OCI-LY7 (cell line): ENCODE measurements around the gene RNF166. TPM values are rescaled to one million over a fixed set of nuclear protein-coding genes. Genes with fewer than 3 reads are reported as not detected.

ENCODE experiments used
- BruUV-seq: library from RNA; stranded (reverse); fragments of 400-500 nt; replicated peaks from 2 replicates; lab custom pipeline; 2021; lab: Mats Ljungman, UMichigan
- CTCF ChIA-PET: fragments of 300-600 bp; sonication (Branson Sonifier 250); formaldehyde crosslinking; loops from one replicate; lab custom pipeline; 2022; ENCODE audit warnings: antibody characterized with exemption; ENCODE audit not compliant: unreplicated experiment; lab: Charles Lee
- POLR2A ChIA-PET: fragments of 300-600 bp; sonication (Branson Sonifier 250); formaldehyde crosslinking; loops from one replicate; lab custom pipeline; 2022; ENCODE audit warnings: antibody characterized with exemption; lab: Charles Lee
- DNase-seq: peaks from one replicate; pipeline ENCODE4 v3.0.0-alpha.2; 2015; ENCODE audit warnings: low spot score
- H2AFZ ChIP-seq: fragments of 200-600 bp; sonication (generic), shearing (Covaris generic); 2 replicates; pipeline ENCODE4 v1.6.1; 2014; ENCODE audit warnings: mild to moderate bottlenecking, antibody characterized with exemption, low read length, moderate library complexity
- H3K27ac ChIP-seq: fragments of 200-600 bp; sonication (generic); 2 replicates; pipeline ENCODE4 v1.5.1; 2014; ENCODE audit warnings: mixed run types, low read depth, mild to moderate bottlenecking, moderate library complexity, low read length, inconsistent platforms; ENCODE audit not compliant: poor library complexity, severe bottlenecking
- H3K36me3 ChIP-seq: fragments of 200-600 bp; sonication (generic); 2 replicates; pipeline ENCODE4 v1.6.1; 2014; ENCODE audit warnings: mild to moderate bottlenecking, antibody characterized with exemption, low read length, moderate library complexity, mixed read lengths; ENCODE audit not compliant: insufficient read depth
- H3K4me1 ChIP-seq: fragments of 200-600 bp; sonication (generic); 2 replicates; pipeline ENCODE4 v1.5.1; 2014; ENCODE audit warnings: mild to moderate bottlenecking, low read length; ENCODE audit not compliant: insufficient read depth, poor library complexity, severe bottlenecking
- H3K4me2 ChIP-seq: fragments of 200-600 bp; sonication (generic); 2 replicates; pipeline ENCODE4 v1.6.1; 2014; ENCODE audit warnings: mild to moderate bottlenecking, low read length
- H3K4me3 ChIP-seq: fragments of 200-600 bp; sonication (generic); 2 replicates; pipeline ENCODE4 v1.5.1; 2014; ENCODE audit warnings: mild to moderate bottlenecking, low read depth, low read length; ENCODE audit not compliant: poor library complexity, severe bottlenecking
- H3K79me2 ChIP-seq: fragments of 200-600 bp; sonication (generic); 2 replicates; pipeline ENCODE4 v1.6.1; 2016; ENCODE audit warnings: low read depth, mild to moderate bottlenecking, low read length, moderate library complexity, mixed read lengths; ENCODE audit not compliant: insufficient read depth
- H3K9me2 ChIP-seq: fragments of 200-600 bp; sonication (generic); 2 replicates; pipeline ENCODE4 v1.6.1; 2016; ENCODE audit warnings: mild to moderate bottlenecking, low read length, mixed read lengths; ENCODE audit not compliant: insufficient read depth
- H3K9me3 ChIP-seq: fragments of 200-600 bp; sonication (generic); 2 replicates; pipeline ENCODE4 v1.6.1; 2014; ENCODE audit warnings: mild to moderate bottlenecking, mixed run types, low read length, mixed read lengths
- H4K20me1 ChIP-seq: fragments of 200-600 bp; sonication (generic); 2 replicates; pipeline ENCODE4 v1.6.1; 2014; ENCODE audit warnings: mild to moderate bottlenecking, antibody characterized with exemption, low read length, moderate library complexity, mixed read lengths; ENCODE audit not compliant: insufficient read depth
- EZH2phosphoT487 ChIP-seq: fragments of 200-600 bp; sonication (generic); IDR thresholded peaks from 2 replicates; pipeline ENCODE4 v1.6.1; 2018; ENCODE audit warnings: low read depth, borderline replicate concordance, mild to moderate bottlenecking, mixed run types, antibody characterized with exemption, low read length, moderate library complexity, mixed read lengths
- intact Hi-C: fragments of 100-400 bp; cut with micrococcal nuclease; formaldehyde crosslinking; loops from one replicate; pipeline ENCODE4 v1.10.0; 2022; ENCODE audit not compliant: unreplicated experiment
- total RNA-seq, 2 experiments: library from RNA; depleted of rRNA in 1 of 2; stranded (reverse); fragments of >200 nt in 1 of 2; shearing (Covaris generic) in 1 of 2; gene quantifications; 2 replicates each; pipeline ENCODE4 v1.2.3, GENCODE V29; 2014 to 2022
- TF ChIP-seq, protein P1 (sequence below): fragments of 200-600 bp; sonication (generic); conservative IDR thresholded peaks from 2 replicates; pipeline ENCODE4 v1.5.1; 2014; ENCODE audit warnings: mild to moderate bottlenecking, antibody characterized with exemption, low read length, moderate library complexity, mixed read lengths

The RNF166 gene
- total RNA-seq, 2 experiments from 2014 or later, result 52.4 to 56.2 TPM

DNA sequence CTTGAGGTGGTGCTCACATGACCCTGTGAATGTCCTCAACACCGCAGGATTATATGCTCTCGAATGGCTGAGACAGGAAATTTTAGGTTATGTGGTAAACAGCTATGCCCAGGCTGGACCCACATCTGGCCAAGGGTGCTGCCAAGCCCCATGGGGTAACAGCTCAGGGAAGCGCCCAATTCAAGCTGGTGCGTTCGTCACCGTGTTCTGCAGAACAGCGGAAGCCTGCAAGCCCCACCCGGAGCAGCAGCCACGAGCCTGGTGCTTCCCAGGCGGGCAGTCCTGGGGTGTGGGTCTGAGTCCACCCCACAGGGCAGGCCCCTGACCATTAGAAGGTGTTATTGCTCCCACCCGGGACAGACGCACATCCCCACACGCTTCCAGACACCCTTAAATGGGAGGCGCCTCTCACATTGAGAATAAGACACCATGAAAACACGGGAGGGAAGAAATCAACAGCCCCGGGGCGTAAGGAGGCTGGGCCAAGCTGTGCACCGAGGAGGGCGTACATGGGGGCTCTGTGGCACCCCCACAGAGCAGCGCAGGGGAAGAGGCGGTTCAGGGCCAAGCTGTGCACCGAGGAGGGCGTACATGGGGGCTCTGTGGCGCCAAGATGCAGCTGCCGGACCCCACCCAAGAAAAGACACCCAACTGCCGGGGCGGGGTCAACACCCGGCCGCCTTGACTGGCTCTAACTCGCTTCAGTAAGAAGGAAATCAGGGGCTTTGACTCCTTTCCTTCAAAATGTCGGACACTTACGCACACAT is 52.4 kb downstream of the RNF166 start:
- Histone ChIP-seq H2AFZ (no peak overlapping the region), H4K20me1 (peaks cover 11% of the 10 kb centered on the region), H3K27ac (no peak overlapping the region), H3K4me2 (no peak overlapping the region), H3K4me3 (no peak overlapping the region), H3K36me3 (peaks cover 48% of the 10 kb centered on the region), H3K9me2 (no peaks in the 10 kb centered on the region), H3K9me3 (no peaks in the 10 kb centered on the region), H3K4me1 (peaks cover 27% of the 10 kb centered on the region), H3K79me2 (peaks cover 20% of the 10 kb centered on the region)
- ChIA-PET POLR2A (no interaction called here), CTCF (no interaction called here)
- intact Hi-C loops, result loop anchor here (5.0 kb wide), 1 partner anchor 1004 kb away; the partner anchor contains the start of genes CHMP1A and SPATA33
- no peak for TF ChIP-seq EZH2phosphoT487
- TF ChIP-seq, protein P1, sequence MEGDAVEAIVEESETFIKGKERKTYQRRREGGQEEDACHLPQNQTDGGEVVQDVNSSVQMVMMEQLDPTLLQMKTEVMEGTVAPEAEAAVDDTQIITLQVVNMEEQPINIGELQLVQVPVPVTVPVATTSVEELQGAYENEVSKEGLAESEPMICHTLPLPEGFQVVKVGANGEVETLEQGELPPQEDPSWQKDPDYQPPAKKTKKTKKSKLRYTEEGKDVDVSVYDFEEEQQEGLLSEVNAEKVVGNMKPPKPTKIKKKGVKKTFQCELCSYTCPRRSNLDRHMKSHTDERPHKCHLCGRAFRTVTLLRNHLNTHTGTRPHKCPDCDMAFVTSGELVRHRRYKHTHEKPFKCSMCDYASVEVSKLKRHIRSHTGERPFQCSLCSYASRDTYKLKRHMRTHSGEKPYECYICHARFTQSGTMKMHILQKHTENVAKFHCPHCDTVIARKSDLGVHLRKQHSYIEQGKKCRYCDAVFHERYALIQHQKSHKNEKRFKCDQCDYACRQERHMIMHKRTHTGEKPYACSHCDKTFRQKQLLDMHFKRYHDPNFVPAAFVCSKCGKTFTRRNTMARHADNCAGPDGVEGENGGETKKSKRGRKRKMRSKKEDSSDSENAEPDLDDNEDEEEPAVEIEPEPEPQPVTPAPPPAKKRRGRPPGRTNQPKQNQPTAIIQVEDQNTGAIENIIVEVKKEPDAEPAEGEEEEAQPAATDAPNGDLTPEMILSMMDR, result no peak
- DNase-seq, result no peak
- BruUV-seq, result no TSS peak

DNA sequence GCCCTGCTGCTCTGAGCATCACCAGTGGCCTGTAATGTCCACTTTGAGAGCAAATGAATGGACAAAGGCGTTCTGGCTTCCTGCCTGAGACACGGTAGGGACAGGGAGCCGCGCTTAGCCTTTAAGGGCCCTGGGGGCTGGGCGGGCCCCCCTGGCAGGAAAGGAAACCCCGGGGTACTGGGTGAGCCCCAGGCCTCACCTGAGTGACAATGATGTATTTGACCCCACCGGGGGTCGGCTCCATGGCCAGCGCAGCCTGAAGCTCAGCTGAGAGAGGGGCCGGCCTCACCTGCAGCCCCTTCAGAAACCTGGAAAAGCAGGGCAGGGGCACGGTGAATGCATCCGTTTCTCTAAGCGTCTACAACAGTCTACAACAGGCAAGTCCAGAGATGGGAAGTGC is 53.1 kb downstream of the RNF166 start:
- TF ChIP-seq EZH2phosphoT487, result no peak
- TF ChIP-seq, protein P1, result no peak
- Histone ChIP-seq H3K9me2 (no peaks in the 10 kb centered on the region), H3K4me2 (no peak overlapping the region), H3K4me3 (no peak overlapping the region), H3K27ac (no peak overlapping the region), H2AFZ (no peak overlapping the region), H4K20me1 (peaks cover 14% of the 10 kb centered on the region), H3K36me3 (peaks cover 52% of the 10 kb centered on the region), H3K4me1 (peaks cover 31% of the 10 kb centered on the region), H3K9me3 (no peaks in the 10 kb centered on the region), H3K79me2 (peaks cover 27% of the 10 kb centered on the region)
- intact Hi-C loops, result loop anchor here (5.0 kb wide), 1 partner anchor 1004 kb away; the partner anchor contains the start of genes CHMP1A and SPATA33
- POLR2A ChIA-PET, result no interaction called here
- CTCF ChIA-PET, result no interaction called here
- BruUV-seq, result no TSS peak
- DNase-seq, result no peak

DNA sequence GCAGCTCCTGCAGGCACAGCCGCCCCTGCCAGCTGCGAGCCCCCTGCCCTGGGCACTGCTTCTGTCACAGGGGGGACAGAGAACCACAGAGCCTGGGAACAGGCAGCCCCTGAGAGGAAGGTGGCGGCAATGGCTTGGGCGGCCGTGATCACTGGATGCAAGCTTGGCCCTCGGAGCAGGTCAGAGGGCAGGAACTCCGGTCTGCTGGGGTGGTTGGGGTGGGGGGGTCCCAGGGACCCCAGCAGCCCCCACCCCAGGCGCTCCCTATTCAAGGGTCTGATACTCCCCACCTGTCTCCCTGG is 53.5 kb downstream of the RNF166 start:
- Histone ChIP-seq H3K9me3 (no peaks in the 10 kb centered on the region), H4K20me1 (peaks cover 17% of the 10 kb centered on the region), H3K4me3 (no peak overlapping the region), H3K4me1 (peaks cover 35% of the 10 kb centered on the region), H3K4me2 (no peak overlapping the region), H3K79me2 (peaks cover 31% of the 10 kb centered on the region), H3K27ac (no peak overlapping the region), H3K36me3 (peaks cover 52% of the 10 kb centered on the region), H3K9me2 (no peaks in the 10 kb centered on the region), H2AFZ (no peak overlapping the region)
- POLR2A ChIA-PET, result interaction anchor here (0.8 kb wide), 1 partner anchor 12 kb away, joined by 3 read pairs; no protein-coding TSS in a partner anchor
- TF ChIP-seq EZH2phosphoT487, result no peak
- TF ChIP-seq, protein P1, result no peak
- intact Hi-C loops, result loop anchor here (5.0 kb wide), 1 partner anchor 1005 kb away; the partner anchor contains the start of genes CHMP1A and SPATA33
- DNase-seq, result no peak
- BruUV-seq, result no TSS peak
- CTCF ChIA-PET, result no interaction called here
